Astrocyte of the spinal cord (primary cell): Measurements from ENCODE around the gene ADAMTS10.

Experiments used
- DNase-seq: peaks from one replicate; pipeline ENCODE4 v3.0.0; 2011; ENCODE audit warnings: low read depth, low spot score
- H3K4me3 ChIP-seq: 2 replicates; pipeline ENCODE4 v1.5.1; 2011; ENCODE audit warnings: low read depth, mild to moderate bottlenecking, low read length, moderate library complexity
- CTCF ChIP-seq: IDR thresholded peaks from 2 replicates; pipeline ENCODE4 v1.5.1; 2012; ENCODE audit warnings: low read depth, mild to moderate bottlenecking, low read length, inconsistent platforms
- in situ Hi-C: cut with HindIII; loops from 2 replicates; pipeline ENCODE4 v1.10.0; 2017; ENCODE audit warnings: low sequenced_read_pairs

Gene ADAMTS10

DNA sequence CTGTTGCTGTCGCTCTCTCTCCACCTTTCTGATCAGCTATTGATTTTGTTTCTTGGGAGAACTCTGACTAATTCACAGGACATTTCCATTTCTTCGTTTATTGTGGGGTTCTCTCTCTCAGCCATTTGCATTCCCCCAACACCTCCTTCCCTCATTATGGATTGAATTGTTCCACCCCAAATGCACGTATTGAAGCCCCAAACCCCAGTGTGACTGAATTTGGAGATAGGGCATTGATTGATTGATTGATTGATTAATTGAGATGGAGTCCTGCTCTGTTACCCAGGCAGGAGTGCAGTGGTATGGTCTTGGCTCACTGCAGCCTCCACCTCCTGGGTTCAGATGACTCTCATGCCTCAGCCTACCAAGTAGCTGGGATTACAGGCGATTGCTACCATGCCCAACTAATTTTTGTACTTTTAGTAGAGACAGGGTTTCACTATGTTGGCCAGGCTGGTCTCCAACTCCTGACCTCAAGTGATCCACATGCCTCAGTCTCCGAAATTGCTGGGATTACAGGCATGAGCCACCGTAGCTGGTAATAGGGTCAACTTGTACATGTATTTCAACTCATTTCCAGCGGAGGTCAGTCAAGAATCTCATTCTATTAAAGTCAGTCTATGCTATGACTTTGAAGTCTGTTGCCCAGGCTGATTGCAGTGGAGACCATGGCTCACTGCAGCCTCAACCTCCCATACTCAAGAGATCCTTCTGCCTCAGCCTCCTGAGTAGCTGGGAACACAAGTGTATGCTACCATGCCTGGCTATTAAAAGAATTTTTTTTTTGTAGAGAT, 33.5 kb upstream of the ADAMTS10 start:
- no peak for DNase-seq
- in situ Hi-C loops, result no loop called here
- no peak for TF ChIP-seq CTCF
- no peak overlapping the region for H3K4me3 ChIP-seq

DNA sequence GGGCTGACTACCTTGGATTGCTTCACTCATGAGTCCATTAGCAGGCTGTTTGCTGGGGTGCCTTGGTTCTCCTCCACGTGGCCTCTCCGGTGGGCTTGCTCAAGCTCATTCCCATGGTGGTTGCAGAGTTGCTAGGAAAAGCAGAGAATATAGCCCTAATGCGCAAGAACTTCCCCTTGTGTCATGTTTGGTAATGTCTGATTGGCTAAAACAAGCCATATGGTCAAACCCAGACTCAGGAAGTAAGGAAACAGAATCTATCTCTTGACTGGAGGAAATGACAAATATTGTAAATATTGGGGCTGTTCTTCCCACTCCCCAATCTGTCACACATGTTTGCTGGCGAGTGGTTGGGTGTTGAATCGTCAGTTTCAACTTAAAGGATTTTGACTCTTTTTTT, 32.0 kb upstream of the ADAMTS10 start:
- H3K4me3 ChIP-seq, result no peak overlapping the region
- DNase-seq, result no peak
- no peak for TF ChIP-seq CTCF
- in situ Hi-C loops, result no loop called here

GRCh38 chr19:8641908-8642547, 31.5 kb upstream of the ADAMTS10 start:
- H3K4me3 ChIP-seq, result no peak overlapping the region
- in situ Hi-C loops, result no loop called here
- peak; percentile 65 for TF ChIP-seq CTCF
- peak; percentile 75 for DNase-seq

DNA sequence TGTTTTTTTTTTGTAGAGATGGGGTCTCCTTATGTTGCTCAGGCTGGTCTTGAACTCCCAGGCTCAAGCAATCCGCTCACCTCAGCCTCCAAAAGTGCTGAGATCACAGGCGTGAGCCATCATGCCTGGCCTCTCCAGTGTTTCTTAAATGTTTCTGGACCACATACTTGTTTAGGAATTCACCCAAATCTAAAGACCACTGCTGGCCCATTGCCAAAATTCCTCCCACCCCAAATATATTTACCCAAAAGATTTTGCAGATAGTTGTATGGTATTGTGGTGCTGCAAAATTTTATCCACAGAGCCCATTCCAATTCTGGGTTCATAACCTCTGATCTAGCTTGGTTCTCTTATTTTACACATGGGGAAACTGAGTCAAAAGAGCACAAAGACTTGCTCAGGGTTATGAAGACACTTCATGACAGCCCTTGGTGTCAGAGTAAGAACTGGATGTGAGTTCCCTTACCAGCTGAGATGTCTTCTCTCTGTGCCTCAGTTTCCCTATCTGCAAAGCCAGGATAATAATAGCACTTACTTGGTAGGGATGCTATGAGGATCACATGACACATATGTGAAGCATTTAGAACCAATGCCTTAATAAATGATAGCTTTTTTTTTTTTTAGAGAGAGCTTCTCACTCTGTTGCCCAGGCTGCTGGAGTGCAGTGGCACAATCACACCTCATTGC, 30.8 kb upstream of the ADAMTS10 start:
- in situ Hi-C loops, result no loop called here

GRCh38 chr19:8640402-8641004, 30.0 kb upstream of the ADAMTS10 start:
- DNase-seq, result no peak
- in situ Hi-C loops, result no loop called here
- TF ChIP-seq CTCF, result no peak
- no peak overlapping the region for H3K4me3 ChIP-seq

More for the DNA sequence above, 30.8 kb upstream of the ADAMTS10 start:
- no peak overlapping the region for H3K4me3 ChIP-seq
- no peak for DNase-seq
- no peak for TF ChIP-seq CTCF

DNA sequence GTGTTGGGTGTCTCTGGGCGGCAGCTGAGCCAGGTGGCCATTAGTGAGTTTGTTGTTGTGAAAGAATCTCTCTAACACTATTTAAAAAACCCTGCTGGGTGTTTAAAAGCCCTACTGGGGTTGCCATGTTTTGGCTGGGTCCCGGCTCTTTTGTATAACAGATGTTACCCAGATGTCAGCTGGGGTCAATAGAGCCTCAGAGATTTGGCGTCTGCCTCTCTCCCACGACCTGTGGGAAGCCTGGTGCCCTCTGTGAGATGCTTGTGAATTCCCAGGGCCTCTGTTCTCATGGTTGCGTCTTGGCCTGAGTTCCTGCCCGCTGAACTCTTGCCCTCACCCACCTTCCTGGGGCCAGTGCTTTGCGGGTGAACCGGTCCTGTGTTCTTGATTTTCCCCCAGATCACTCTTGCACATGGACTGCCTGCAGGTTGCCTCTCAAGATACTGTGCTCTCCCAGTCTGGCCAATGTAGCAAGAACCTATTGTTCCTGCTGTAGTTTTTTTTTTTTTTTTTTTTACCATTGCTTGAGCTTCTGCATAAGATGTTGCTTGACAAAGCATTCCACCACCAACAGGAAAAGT, 29.4 kb upstream of the ADAMTS10 start:
- no peak for TF ChIP-seq CTCF
- no peak overlapping the region for H3K4me3 ChIP-seq
- in situ Hi-C loops, result no loop called here
- peak; percentile 45 for DNase-seq
